Mesothelial cell of epicardium (in vitro differentiated cells): ENCODE measurements around the gene TAF8. TPM values are rescaled to one million over a fixed set of nuclear protein-coding genes. Genes with fewer than 3 reads are reported as not detected.

ENCODE experiments used
- DNase-seq, 2 experiments: peaks; one replicate each; pipeline ENCODE4 v3.0.0; 2021; ENCODE audit warnings: low spot score in 2 of 2; ENCODE audit not compliant: unreplicated experiment in 2 of 2
- H3K27ac Mint-ChIP-seq: 2 replicates; pipeline ENCODE4 v1.8.0; 2021; ENCODE audit warnings: mixed read lengths
- H3K27me3 Mint-ChIP-seq: 2 replicates; pipeline ENCODE4 v1.8.0; 2021; ENCODE audit warnings: low read depth, mixed read lengths
- H3K36me3 Mint-ChIP-seq: 2 replicates; pipeline ENCODE4 v1.8.0; 2021; ENCODE audit warnings: mixed read lengths
- H3K4me1 Mint-ChIP-seq: 2 replicates; pipeline ENCODE4 v1.8.0; 2021; ENCODE audit warnings: mixed read lengths
- H3K4me3 Mint-ChIP-seq: 2 replicates; pipeline ENCODE4 v1.8.0; 2021; ENCODE audit warnings: mild to moderate bottlenecking, moderate library complexity, mixed read lengths
- H3K9me3 Mint-ChIP-seq: 2 replicates; pipeline ENCODE4 v1.8.0; 2021; ENCODE audit warnings: mixed read lengths
- total RNA-seq: library from RNA; stranded (reverse); gene quantifications from 3 replicates; pipeline ENCODE4 v1.2.1, GENCODE V29; 2021
- TF ChIP-seq, protein P1 (sequence below): fragments of 200-600 bp; sonication (generic); IDR thresholded peaks from one replicate; pipeline ENCODE4 v1.5.0; 2021; ENCODE audit warnings: antibody characterized with exemption; ENCODE audit not compliant: unreplicated experiment

Gene TAF8
- total RNA-seq, 1 donor from 2014 or later: 38.9 TPM

GRCh38 chr6:42093582-42094329 lies 43.4 kb downstream of the TAF8 start:
- Mint-ChIP-seq H3K27me3 (peaks cover 4% of the 10 kb centered on the region), H3K27ac (no peak overlapping the region), H3K4me1 (peaks cover under 1% of the 10 kb centered on the region), H3K9me3 (no peaks in the 10 kb centered on the region), H3K4me3 (no peak overlapping the region), H3K36me3 (no peaks in the 10 kb centered on the region)
- TF ChIP-seq, protein P1, sequence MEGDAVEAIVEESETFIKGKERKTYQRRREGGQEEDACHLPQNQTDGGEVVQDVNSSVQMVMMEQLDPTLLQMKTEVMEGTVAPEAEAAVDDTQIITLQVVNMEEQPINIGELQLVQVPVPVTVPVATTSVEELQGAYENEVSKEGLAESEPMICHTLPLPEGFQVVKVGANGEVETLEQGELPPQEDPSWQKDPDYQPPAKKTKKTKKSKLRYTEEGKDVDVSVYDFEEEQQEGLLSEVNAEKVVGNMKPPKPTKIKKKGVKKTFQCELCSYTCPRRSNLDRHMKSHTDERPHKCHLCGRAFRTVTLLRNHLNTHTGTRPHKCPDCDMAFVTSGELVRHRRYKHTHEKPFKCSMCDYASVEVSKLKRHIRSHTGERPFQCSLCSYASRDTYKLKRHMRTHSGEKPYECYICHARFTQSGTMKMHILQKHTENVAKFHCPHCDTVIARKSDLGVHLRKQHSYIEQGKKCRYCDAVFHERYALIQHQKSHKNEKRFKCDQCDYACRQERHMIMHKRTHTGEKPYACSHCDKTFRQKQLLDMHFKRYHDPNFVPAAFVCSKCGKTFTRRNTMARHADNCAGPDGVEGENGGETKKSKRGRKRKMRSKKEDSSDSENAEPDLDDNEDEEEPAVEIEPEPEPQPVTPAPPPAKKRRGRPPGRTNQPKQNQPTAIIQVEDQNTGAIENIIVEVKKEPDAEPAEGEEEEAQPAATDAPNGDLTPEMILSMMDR: no peak
- DNase-seq: no peak

DNA sequence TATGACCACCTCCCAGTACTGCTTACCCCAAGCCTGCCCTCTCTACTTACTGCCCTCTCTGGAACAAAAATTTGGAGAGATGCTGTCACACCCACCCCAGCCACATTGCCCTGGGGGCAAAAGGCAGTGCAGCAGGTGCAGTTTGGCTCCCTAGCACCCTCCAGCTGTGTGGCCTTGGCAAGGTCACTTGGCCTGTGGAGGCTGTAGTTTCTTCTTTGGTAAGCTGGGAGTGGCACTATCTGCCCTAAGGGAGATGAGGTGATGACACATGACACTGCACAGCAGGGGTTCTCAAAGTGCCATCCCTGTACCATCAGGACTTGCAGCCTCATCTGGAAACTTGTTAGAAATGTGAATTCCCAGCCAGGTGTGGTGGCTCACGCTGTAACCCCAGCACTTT lies 44.8 kb downstream of the TAF8 start:
- Mint-ChIP-seq H3K36me3 (peaks cover under 1% of the 10 kb centered on the region), H3K27ac (no peak overlapping the region), H3K9me3 (no peaks in the 10 kb centered on the region), H3K4me1 (peaks cover 9% of the 10 kb centered on the region), H3K27me3 (peaks cover 4% of the 10 kb centered on the region), H3K4me3 (no peak overlapping the region)
- DNase-seq: no peak
- TF ChIP-seq, protein P1: no peak

DNA sequence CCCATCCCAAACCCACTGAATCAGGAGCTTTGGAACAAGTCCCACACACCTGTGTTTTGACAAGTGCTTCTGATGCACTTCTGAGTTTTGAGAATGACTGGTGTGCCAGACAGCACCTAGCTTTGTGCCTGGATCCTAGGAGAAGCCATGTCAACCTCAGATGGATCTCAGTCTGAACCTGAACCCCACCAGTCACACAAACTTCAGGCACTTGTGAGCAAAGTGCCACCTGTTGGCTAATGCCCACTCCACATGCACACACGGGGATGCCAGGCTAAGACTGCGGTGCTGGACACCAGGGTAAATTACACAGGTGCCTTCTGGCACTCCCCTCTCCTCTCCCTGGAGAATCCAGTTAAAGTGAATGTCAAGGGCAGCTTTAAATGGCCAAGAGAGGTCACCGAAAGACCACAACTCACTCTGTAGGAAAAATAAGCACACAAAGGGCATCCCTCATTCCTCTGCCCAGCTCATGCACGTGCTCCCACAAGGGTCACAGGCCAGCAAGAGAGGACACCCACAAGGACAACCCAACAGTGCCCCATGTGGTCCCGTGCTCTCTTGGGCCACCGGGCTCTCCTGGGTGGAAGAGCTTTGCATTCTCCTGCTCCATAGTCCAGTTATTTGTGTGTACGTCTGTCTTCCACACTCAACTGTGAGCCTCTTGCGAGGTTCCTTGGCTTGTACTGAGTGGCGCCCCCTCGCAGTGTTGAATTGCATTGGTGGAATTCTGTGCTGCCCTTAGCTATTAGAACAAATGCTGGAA lies 45.6 kb downstream of the TAF8 start:
- Mint-ChIP-seq H3K4me3 (no peak overlapping the region), H3K9me3 (no peaks in the 10 kb centered on the region), H3K27ac (no peak overlapping the region), H3K4me1 (peaks cover 11% of the 10 kb centered on the region), H3K27me3 (peaks cover 4% of the 10 kb centered on the region), H3K36me3 (peaks cover 2% of the 10 kb centered on the region)
- TF ChIP-seq, protein P1: no peak
- no peak for DNase-seq

- Mint-ChIP-seq H3K4me1 (peaks cover 20% of the 10 kb centered on the region), H3K36me3 (peaks cover 19% of the 10 kb centered on the region)
These were observed 49.2 kb downstream of the TAF8 start for GRCh38 chr6:42099340-42100028.

More at GRCh38 chr6:42099340-42100028, 49.2 kb downstream of the TAF8 start:
- H3K9me3 Mint-ChIP-seq: no peaks in the 10 kb centered on the region
- H3K4me3 Mint-ChIP-seq: no peak overlapping the region
- DNase-seq: no peak
- TF ChIP-seq, protein P1: no peak
- no peaks in the 10 kb centered on the region for H3K27me3 Mint-ChIP-seq
- H3K27ac Mint-ChIP-seq: peak overlapping the region; percentile 83
